ENCODE results near the gene MIB1. TPM values are rescaled to one million over a fixed set of nuclear protein-coding genes. Genes with fewer than 3 reads are reported as not detected.

MIB1 gene
- polyA plus RNA-seq, 2 donors = 3.7 to 4.0 TPM

DNA sequence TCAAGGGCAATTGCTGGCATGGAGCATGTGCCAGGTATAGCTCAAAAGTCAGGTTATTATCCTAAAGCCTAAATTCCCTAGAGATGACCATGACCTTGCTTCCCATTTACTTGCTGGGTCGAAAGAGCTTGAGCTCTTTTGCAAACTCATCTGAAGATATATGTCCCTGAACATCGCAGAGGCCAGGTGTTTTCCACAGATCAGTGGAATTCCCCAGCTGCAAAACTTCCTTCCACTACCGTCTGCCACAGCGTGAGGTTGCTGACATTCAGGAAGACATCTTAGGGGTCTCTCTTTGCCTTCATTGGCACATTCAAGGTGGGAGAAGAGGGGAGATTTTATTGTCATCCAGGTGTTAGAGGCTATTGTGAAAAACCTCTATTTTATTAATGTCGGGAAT lies 171.0 kb downstream of the MIB1 start:
- no peak overlapping the region for H3K27ac ChIP-seq (ENCODE audit: low read depth in 2 of 2, low read length in 1 of 2)
- H3K4me3 ChIP-seq (ENCODE audit: low read depth in 1 of 2, low read length in 2 of 2) = no peak overlapping the region
- H3K36me3 ChIP-seq (ENCODE audit: control insufficient read depth in 2 of 2, insufficient read depth in 2 of 2, low read length in 1 of 2) = no peaks in the 10 kb centered on the region
- WGBS, 2 donors = 39 to 47% methylated on average over 5 of the region's 5 CpGs
- H3K27me3 ChIP-seq (ENCODE audit: control insufficient read depth in 1 of 2, insufficient read depth in 2 of 2, low read length in 2 of 2) = no peaks in the 10 kb centered on the region
- H3K9me3 ChIP-seq (ENCODE audit: control insufficient read depth in 2 of 2, insufficient read depth in 1 of 2, low read depth in 1 of 2, low read length in 1 of 2) = no peaks in the 10 kb centered on the region
- peaks cover 0 to 2% of the 10 kb centered on the region in 2 donors for H3K4me1 ChIP-seq (ENCODE audit: control insufficient read depth in 2 of 2, insufficient read depth in 2 of 2, low read length in 1 of 2)

GRCh38 chr18:21912339-21913239 lies 172.0 kb downstream of the MIB1 start:
- 64 to 71% methylated on average over 5 of the region's 5 CpGs for WGBS, 2 donors
- no peaks in the 10 kb centered on the region for H3K9me3 ChIP-seq (ENCODE audit: control insufficient read depth in 2 of 2, insufficient read depth in 1 of 2, low read depth in 1 of 2, low read length in 1 of 2)
- H3K27me3 ChIP-seq (ENCODE audit: control insufficient read depth in 1 of 2, insufficient read depth in 2 of 2, low read length in 2 of 2) = no peaks in the 10 kb centered on the region
- no peak overlapping the region for H3K4me3 ChIP-seq (ENCODE audit: low read depth in 1 of 2, low read length in 2 of 2)
- no peaks in the 10 kb centered on the region for H3K36me3 ChIP-seq (ENCODE audit: control insufficient read depth in 2 of 2, insufficient read depth in 2 of 2, low read length in 1 of 2)
- H3K4me1 ChIP-seq (ENCODE audit: control insufficient read depth in 2 of 2, insufficient read depth in 2 of 2, low read length in 1 of 2) = peaks cover 0 to 2% of the 10 kb centered on the region in 2 donors
- no peak overlapping the region for H3K27ac ChIP-seq (ENCODE audit: low read depth in 2 of 2, low read length in 1 of 2)

DNA sequence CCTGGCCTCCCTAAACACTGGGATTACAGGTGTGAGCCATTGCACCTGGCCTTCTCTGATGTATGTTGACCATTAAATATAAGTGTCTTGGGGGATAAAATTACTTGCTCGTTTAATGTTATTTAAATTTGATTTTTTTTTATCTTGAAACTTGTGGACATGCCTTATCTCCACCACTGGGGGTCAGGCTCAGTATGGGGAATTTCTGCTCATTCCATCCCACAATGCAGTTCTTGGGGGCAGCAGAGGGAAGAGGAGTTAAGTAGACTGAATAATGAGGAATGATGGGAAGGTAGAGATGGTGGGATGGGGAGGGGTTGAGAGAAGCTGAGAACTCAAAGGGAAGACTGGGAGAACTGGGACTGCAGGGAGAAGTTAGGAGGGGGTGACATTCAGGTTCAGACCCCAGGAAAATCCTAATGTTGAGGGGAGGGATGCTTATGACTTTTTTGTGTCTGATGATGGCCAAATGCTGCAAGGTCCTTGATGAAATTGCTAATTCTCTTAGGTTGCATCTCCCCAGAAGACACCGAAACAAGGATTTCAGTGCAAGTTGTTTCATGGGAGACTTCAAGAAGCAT lies 174.2 kb downstream of the MIB1 start:
- no peaks in the 10 kb centered on the region for H3K27me3 ChIP-seq (ENCODE audit: control insufficient read depth in 1 of 2, insufficient read depth in 2 of 2, low read length in 2 of 2)
- no peak overlapping the region for H3K27ac ChIP-seq (ENCODE audit: low read depth in 2 of 2, low read length in 1 of 2)
- H3K36me3 ChIP-seq (ENCODE audit: control insufficient read depth in 2 of 2, insufficient read depth in 2 of 2, low read length in 1 of 2) = no peaks in the 10 kb centered on the region
- H3K4me3 ChIP-seq (ENCODE audit: low read depth in 1 of 2, low read length in 2 of 2) = no peak overlapping the region
- H3K4me1 ChIP-seq (ENCODE audit: control insufficient read depth in 2 of 2, insufficient read depth in 2 of 2, low read length in 1 of 2) = peaks cover 0 to 2% of the 10 kb centered on the region in 2 donors
- WGBS, 2 donors = 49 to 54% methylated on average over 2 of the region's 2 CpGs
- no peaks in the 10 kb centered on the region for H3K9me3 ChIP-seq (ENCODE audit: control insufficient read depth in 2 of 2, insufficient read depth in 1 of 2, low read depth in 1 of 2, low read length in 1 of 2)

GRCh38 chr18:21915546-21915945 lies 175.0 kb downstream of the MIB1 start:
- Histone ChIP-seq H3K9me3 (ENCODE audit: control insufficient read depth in 2 of 2, insufficient read depth in 1 of 2, low read depth in 1 of 2, low read length in 1 of 2) (no peaks in the 10 kb centered on the region), H3K27me3 (ENCODE audit: control insufficient read depth in 1 of 2, insufficient read depth in 2 of 2, low read length in 2 of 2) (no peaks in the 10 kb centered on the region), H3K4me1 (ENCODE audit: control insufficient read depth in 2 of 2, insufficient read depth in 2 of 2, low read length in 1 of 2) (peaks cover 0 to 2% of the 10 kb centered on the region in 2 donors), H3K36me3 (ENCODE audit: control insufficient read depth in 2 of 2, insufficient read depth in 2 of 2, low read length in 1 of 2) (no peaks in the 10 kb centered on the region), H3K27ac (ENCODE audit: low read depth in 2 of 2, low read length in 1 of 2) (no peak overlapping the region), H3K4me3 (ENCODE audit: low read depth in 1 of 2, low read length in 2 of 2) (no peak overlapping the region)
- WGBS, 2 donors = 86 to 91% methylated on average over 9 of the region's 9 CpGs

- Histone ChIP-seq H3K9me3 (ENCODE audit: control insufficient read depth in 2 of 2, insufficient read depth in 1 of 2, low read depth in 1 of 2, low read length in 1 of 2) (no peaks in the 10 kb centered on the region), H3K36me3 (ENCODE audit: control insufficient read depth in 2 of 2, insufficient read depth in 2 of 2, low read length in 1 of 2) (no peaks in the 10 kb centered on the region)
- 64 to 73% methylated on average over 2 of the region's 2 CpGs for WGBS, 2 donors
These were observed 176.0 kb downstream of the MIB1 start for GRCh38 chr18:21916594-21916993.

DNA sequence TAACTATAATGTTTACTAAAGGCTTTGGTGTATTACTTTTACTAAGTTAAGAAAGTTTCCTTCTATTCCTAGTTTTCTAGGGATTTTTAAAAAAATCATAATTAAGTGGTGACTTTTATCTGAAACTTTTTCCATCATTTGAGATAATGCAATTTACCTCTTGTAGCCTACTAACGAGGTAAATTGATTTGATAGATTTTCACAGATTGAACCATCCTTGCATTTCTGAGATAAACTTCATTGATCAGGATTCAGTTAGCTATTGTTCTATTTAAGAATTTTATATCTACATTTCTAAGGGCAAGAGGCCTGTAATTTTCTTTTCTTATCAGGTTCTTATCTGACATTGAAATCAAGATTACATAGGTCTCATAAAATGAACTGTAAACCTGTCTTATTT lies 178.1 kb downstream of the MIB1 start:
- no peaks in the 10 kb centered on the region for H3K4me1 ChIP-seq (ENCODE audit: control insufficient read depth in 2 of 2, insufficient read depth in 2 of 2, low read length in 1 of 2)
- no peaks in the 10 kb centered on the region for H3K27me3 ChIP-seq (ENCODE audit: control insufficient read depth in 1 of 2, insufficient read depth in 2 of 2, low read length in 2 of 2)
- H3K9me3 ChIP-seq (ENCODE audit: control insufficient read depth in 2 of 2, insufficient read depth in 1 of 2, low read depth in 1 of 2, low read length in 1 of 2) = no peaks in the 10 kb centered on the region
- no peak overlapping the region for H3K27ac ChIP-seq (ENCODE audit: low read depth in 2 of 2, low read length in 1 of 2)
- WGBS, 2 donors = 76 to 84% methylated on average over 1 of the region's 1 CpG
- no peaks in the 10 kb centered on the region for H3K36me3 ChIP-seq (ENCODE audit: control insufficient read depth in 2 of 2, insufficient read depth in 2 of 2, low read length in 1 of 2)
- H3K4me3 ChIP-seq (ENCODE audit: low read depth in 1 of 2, low read length in 2 of 2) = no peak overlapping the region

More at GRCh38 chr18:21916594-21916993, 176.0 kb downstream of the MIB1 start:
- no peaks in the 10 kb centered on the region for H3K27me3 ChIP-seq (ENCODE audit: control insufficient read depth in 1 of 2, insufficient read depth in 2 of 2, low read length in 2 of 2)
- peaks cover 0 to 2% of the 10 kb centered on the region in 2 donors for H3K4me1 ChIP-seq (ENCODE audit: control insufficient read depth in 2 of 2, insufficient read depth in 2 of 2, low read length in 1 of 2)
- H3K4me3 ChIP-seq (ENCODE audit: low read depth in 1 of 2, low read length in 2 of 2) = no peak overlapping the region
- no peak overlapping the region for H3K27ac ChIP-seq (ENCODE audit: low read depth in 2 of 2, low read length in 1 of 2)

Other genes starting within 250 kb of the MIB1 start
- 1 to 10 TPM; 7.2 to 8.9 TPM for gene ESCO1, start 140.1 kb upstream of the MIB1 start, polyA plus RNA-seq
- gene SNRPD1, start 128.5 kb upstream of the MIB1 start, polyA plus RNA-seq = 10 to 100 TPM; 19.6 to 23.6 TPM
- 10 to 100 TPM; 13.4 to 53.9 TPM for gene ABHD3, start 36.0 kb upstream of the MIB1 start, polyA plus RNA-seq

Data from esophagus (tissue), 2 donors.